ENCODE measurements around the gene AFAP1.

Gene AFAP1

GRCh38 chr4:7817877-7818398 is 121.7 kb downstream of the AFAP1 start:
- DNase-seq, result no peak

GRCh38 chr4:7816771-7817170 is 122.9 kb downstream of the AFAP1 start:
- DNase-seq, result no peak

GRCh38 chr4:7815981-7816380 is 123.7 kb downstream of the AFAP1 start:
- no peak for DNase-seq

- peak; percentile 54 for DNase-seq
These were observed 124.1 kb downstream of the AFAP1 start for GRCh38 chr4:7815562-7815961.

- DNase-seq, result no peak
These were observed 125.2 kb downstream of the AFAP1 start for GRCh38 chr4:7814451-7814850.

GRCh38 chr4:7813674-7814073 is 126.0 kb downstream of the AFAP1 start:
- peak; percentile 39 for DNase-seq

GRCh38 chr4:7812921-7813320 is 126.7 kb downstream of the AFAP1 start:
- DNase-seq, result no peak

- DNase-seq, result peak; percentile 55
These were observed 127.3 kb downstream of the AFAP1 start for GRCh38 chr4:7812231-7812857.

GRCh38 chr4:7811536-7812191 is 128.0 kb downstream of the AFAP1 start:
- peak; percentile 83 for DNase-seq

GRCh38 chr4:7810783-7811535 is 128.7 kb downstream of the AFAP1 start:
- no peak for DNase-seq

- peak; percentile 48 for DNase-seq
These were observed 130.9 kb downstream of the AFAP1 start for GRCh38 chr4:7808752-7809151.

- no peak for DNase-seq
These were observed 131.5 kb downstream of the AFAP1 start for GRCh38 chr4:7808181-7808580.

- DNase-seq, result no peak
These were observed 132.2 kb downstream of the AFAP1 start for GRCh38 chr4:7807351-7807921.

- no peak for DNase-seq
These were observed 133.1 kb downstream of the AFAP1 start for GRCh38 chr4:7806338-7807090.

GRCh38 chr4:7805533-7806337 is 133.9 kb downstream of the AFAP1 start:
- DNase-seq, result peak; percentile 93

GRCh38 chr4:7804756-7805385 is 134.8 kb downstream of the AFAP1 start:
- no peak for DNase-seq

- DNase-seq, result peak; percentile 76
These were observed 135.5 kb downstream of the AFAP1 start for GRCh38 chr4:7803992-7804755.

GRCh38 chr4:7803371-7803770 is 136.3 kb downstream of the AFAP1 start:
- DNase-seq, result no peak

GRCh38 chr4:7802093-7802726 is 137.5 kb downstream of the AFAP1 start:
- DNase-seq, result peak; percentile 75

- DNase-seq, result no peak
These were observed 138.0 kb downstream of the AFAP1 start for GRCh38 chr4:7801641-7802040.

Measured in fibroblast of skin of abdomen (primary cell).